GM12875 (cell line): ENCODE results near the gene XPO5.

Experiments used
- H3K4me3 ChIP-seq: one replicate; pipeline ENCODE4 v1.5.1; 2011; ENCODE audit warnings: low read depth, low read length, control low read depth
- TF ChIP-seq, protein P1 (sequence below): IDR thresholded peaks from 2 replicates; pipeline ENCODE4 v1.5.1; 2011; ENCODE audit warnings: low read depth, mild to moderate bottlenecking, control low read depth, inconsistent platforms, low read length, moderate library complexity, borderline replicate concordance; ENCODE audit not compliant: insufficient read depth

Gene XPO5

DNA sequence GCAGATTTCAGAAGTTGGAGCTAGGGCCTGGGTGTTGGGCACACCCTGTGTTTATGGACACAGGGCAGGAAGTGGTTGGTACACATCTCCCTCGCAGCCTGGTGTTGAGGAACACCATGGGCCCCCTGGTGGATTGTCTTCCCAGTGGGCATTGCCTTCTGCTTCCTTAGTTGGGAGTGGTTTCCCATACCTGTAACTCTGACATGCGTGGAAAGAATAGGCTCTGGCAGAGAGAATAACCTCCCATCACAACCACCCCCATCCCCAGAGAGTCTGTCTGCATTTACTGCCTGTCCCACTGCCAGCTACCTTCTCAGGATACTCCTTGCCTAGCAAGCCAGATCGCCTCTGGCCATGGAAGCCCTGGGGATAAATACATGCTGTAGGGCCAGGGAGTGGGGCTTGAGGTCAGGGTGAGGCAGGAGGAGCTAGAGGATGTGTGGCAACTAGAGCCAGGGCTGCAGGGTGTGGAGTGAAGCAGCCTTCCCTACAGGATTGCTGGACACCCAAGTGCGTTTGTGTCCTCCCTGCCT, 80.4 kb downstream of the XPO5 start:
- TF ChIP-seq, protein P1, sequence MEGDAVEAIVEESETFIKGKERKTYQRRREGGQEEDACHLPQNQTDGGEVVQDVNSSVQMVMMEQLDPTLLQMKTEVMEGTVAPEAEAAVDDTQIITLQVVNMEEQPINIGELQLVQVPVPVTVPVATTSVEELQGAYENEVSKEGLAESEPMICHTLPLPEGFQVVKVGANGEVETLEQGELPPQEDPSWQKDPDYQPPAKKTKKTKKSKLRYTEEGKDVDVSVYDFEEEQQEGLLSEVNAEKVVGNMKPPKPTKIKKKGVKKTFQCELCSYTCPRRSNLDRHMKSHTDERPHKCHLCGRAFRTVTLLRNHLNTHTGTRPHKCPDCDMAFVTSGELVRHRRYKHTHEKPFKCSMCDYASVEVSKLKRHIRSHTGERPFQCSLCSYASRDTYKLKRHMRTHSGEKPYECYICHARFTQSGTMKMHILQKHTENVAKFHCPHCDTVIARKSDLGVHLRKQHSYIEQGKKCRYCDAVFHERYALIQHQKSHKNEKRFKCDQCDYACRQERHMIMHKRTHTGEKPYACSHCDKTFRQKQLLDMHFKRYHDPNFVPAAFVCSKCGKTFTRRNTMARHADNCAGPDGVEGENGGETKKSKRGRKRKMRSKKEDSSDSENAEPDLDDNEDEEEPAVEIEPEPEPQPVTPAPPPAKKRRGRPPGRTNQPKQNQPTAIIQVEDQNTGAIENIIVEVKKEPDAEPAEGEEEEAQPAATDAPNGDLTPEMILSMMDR: 0 out of 2 replicates have a peak, but pooled peaks have one; percentile 7
- no peak overlapping the region for H3K4me3 ChIP-seq

DNA sequence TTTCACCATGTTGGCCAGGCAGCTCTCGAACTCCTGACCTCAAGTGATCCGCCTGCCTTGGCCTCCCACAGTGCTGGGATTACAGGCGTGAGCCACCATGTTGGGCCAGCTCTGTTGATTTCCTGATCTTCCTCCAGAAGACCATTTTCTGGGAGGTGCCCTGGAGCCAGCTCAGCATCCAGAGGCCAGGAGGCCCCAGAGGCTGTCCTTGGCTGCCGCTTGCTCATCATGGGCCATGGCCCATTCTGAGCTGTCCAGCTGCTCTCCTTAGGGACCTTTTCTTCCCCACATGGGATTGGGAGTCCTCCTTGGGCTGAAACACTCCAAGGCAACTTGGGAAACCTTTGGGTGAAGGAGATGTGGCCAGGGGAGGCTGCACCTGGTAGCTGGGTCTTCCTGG, 81.1 kb downstream of the XPO5 start:
- no peak overlapping the region for H3K4me3 ChIP-seq
- TF ChIP-seq, protein P1: no peak

DNA sequence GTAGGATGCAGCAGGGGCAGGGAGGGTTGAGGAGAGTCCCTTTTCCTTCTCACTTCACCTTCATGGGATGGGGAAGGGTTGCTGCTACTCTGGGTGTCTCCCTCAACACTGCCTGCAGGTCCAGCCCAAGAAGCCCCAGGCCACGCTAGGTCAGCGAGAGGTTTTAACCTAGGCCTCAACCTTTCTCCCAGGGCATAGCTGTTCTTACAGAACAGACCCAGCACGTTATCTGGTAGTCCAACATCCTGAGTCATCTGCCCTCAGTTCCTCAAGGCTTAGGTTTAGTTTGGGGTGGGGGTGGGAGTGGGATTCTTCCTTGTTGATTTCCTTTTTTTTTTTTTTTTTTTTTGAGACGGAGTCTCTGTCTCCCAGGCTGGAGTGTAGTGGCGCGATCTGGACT, 81.5 kb downstream of the XPO5 start:
- TF ChIP-seq, protein P1: no peak

DNA sequence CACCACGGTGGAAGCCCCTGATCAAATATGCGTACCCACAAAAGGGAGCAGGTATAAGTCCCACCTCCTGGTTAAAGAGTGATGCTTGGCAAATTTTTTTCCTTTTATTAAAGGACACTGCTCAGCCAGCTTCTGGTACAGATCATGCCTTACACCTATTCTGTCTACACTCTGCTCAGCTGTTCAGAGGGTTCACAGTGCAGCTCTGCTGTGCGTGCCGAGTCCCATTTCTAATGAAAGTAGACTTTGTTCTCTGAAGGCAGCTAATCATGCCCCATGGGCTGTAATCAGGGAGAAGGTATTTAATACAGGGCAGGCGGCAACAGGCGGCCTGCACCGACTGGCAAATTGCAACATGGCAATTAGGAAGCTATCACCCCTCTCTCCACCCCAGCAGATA, 82.0 kb downstream of the XPO5 start:
- no peak overlapping the region for H3K4me3 ChIP-seq
- TF ChIP-seq, protein P1: no peak

More for the DNA sequence above, 81.5 kb downstream of the XPO5 start:
- H3K4me3 ChIP-seq: no peak overlapping the region

DNA sequence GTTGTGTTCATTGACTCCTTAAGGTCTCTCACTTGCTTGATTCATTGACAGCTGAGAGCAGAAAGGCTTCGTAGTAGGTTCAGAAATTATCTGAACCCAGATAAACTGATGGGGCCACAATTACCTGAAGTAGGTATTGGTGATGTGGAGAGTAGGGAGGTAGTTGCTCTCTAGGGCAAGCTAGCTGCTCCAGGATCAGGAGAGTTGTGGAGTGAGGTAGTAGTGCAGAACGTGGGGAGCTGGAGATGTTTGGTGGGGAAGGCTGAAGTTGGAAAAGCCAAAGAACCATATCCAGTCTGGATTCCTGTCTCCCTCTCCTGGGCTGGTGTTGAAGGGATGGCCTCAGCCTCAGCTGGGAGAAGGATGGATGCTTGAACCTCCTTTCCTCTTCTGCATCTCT, 82.6 kb downstream of the XPO5 start:
- no peak overlapping the region for H3K4me3 ChIP-seq
- TF ChIP-seq, protein P1: no peak

DNA sequence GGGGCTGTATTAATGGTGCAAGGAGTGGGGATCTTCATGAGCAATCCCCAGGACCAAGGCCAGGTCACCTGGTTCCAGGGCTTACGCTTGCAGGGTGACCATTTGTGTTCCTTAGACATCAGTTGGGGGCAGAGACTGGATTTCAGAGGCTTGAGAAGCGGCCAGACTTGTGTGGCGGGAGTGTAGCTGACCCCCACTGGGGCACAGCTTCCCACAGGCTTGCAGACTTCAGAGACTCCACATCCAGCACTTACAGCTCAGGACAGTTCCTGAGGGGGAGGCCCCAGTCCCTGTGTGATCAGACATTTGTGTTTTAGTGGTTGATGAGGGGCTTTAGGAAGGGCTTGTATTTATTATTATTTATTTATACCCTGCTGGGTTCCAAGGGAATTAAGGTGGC, 83.2 kb downstream of the XPO5 start:
- H3K4me3 ChIP-seq: no peak overlapping the region
- TF ChIP-seq, protein P1: no peak

DNA sequence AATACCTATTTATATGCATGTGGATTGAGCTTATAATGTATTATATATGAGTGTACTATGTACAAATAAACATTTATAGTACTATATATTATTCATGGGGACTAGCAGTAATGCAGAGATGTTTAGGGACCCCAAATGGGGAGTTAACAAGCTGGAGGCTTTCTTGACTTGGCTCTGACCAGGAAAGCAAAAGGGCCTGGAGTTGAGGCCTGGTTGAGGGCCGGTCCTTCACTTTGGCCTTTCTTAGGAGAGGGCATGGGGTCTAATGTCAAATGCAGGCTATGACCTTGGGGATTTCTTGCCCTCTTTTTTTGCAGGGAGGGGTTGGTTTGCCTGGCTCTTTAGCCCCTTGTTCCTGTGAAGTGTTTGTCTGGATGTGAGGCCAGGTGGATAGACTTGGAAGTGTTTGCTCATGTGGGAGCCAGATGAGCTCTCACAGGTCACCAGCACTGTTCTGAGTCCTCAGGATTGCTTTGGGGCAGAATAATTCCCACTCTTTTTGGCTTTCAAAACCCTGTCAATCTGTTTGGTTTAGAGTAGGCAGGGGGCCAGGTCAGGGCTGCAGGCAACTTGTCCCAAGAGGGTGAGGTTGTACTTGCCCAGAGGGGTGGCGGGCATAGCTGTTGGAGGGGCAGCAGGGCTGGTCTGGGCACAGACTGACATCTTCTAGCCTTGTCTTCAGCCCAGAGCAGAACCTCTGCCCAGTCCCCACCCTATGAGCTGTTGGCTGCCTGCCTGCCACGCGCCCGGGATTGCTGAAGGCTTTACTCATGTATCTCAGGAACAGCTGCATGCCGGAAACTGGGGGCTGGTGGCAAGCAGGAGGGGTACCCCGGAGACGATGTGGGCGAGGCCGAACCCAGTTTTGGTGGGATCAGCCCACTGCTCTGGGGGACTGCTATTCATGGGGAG, 83.8 kb downstream of the XPO5 start:
- H3K4me3 ChIP-seq: no peak overlapping the region
- TF ChIP-seq, protein P1: no peak
